GM23338 (cell line): ENCODE results near the gene ZXDC. TPM values are rescaled to one million over a fixed set of nuclear protein-coding genes. Genes with fewer than 3 reads are reported as not detected.

Source experiments
- ATAC-seq: fragments of 200-7000 bp; cut with Tn5 transposase; 3 replicates; pipeline ENCODE4 v1.9.1; 2020
- DNase-seq: peaks from one replicate; pipeline ENCODE4 v3.0.0-alpha.2; 2015; ENCODE audit warnings: low spot score
- H2AFZ ChIP-seq: fragments of 200-600 bp; sonication (generic); 2 replicates; pipeline ENCODE4 v1.8.0; 2016; ENCODE audit warnings: antibody characterized with exemption, mild to moderate bottlenecking, moderate library complexity
- H3F3A ChIP-seq: fragments of 200-600 bp; sonication (generic); replicated peaks from 2 replicates; pipeline ENCODE4 v1.8.0; 2017; ENCODE audit warnings: antibody characterized with exemption, mixed run types, low read depth
- H3K27ac ChIP-seq: fragments of 200-600 bp; sonication (generic); 2 replicates; pipeline ENCODE4 v1.6.1; 2016; ENCODE audit warnings: low read depth
- H3K27me3 ChIP-seq: fragments of 200-600 bp; sonication (generic); 2 replicates; pipeline ENCODE4 v1.8.0; 2016; ENCODE audit warnings: mild to moderate bottlenecking, mixed run types, moderate library complexity; ENCODE audit not compliant: insufficient read depth
- H3K36me3 ChIP-seq: fragments of 200-600 bp; sonication (generic); 2 replicates; pipeline ENCODE4 v1.8.0; 2016; ENCODE audit warnings: mild to moderate bottlenecking; ENCODE audit not compliant: insufficient read depth
- H3K4me1 ChIP-seq: fragments of 200-600 bp; sonication (generic); 2 replicates; pipeline ENCODE4 v1.8.0; 2016; ENCODE audit warnings: mild to moderate bottlenecking, moderate library complexity; ENCODE audit not compliant: insufficient read depth
- H3K4me2 ChIP-seq: fragments of 200-600 bp; sonication (generic); 2 replicates; pipeline ENCODE4 v1.7.1; 2017; ENCODE audit warnings: mixed run types
- H3K4me3 ChIP-seq: fragments of 200-600 bp; sonication (generic); 2 replicates; pipeline ENCODE4 v1.6.1; 2016; ENCODE audit warnings: mixed run types
- H3K79me2 ChIP-seq: fragments of 200-600 bp; sonication (generic); replicated peaks from 2 replicates; pipeline ENCODE4 v1.8.0; 2017; ENCODE audit warnings: mild to moderate bottlenecking; ENCODE audit not compliant: insufficient read depth
- H3K9me2 ChIP-seq: fragments of 200-600 bp; sonication (generic); 2 replicates; pipeline ENCODE4 v1.8.0; 2017; ENCODE audit not compliant: insufficient read depth
- H4K20me1 ChIP-seq: fragments of 200-600 bp; sonication (generic); replicated peaks from 2 replicates; pipeline ENCODE4 v1.8.0; 2017; ENCODE audit warnings: mild to moderate bottlenecking; ENCODE audit not compliant: insufficient read depth
- H3K27ac Mint-ChIP-seq: 2 replicates; pipeline ENCODE4 v1.8.0; 2020; ENCODE audit warnings: inconsistent platforms, mild to moderate bottlenecking, moderate library complexity, mixed read lengths
- H3K27me3 Mint-ChIP-seq: 3 replicates; pipeline ENCODE4 v1.8.0; 2022; ENCODE audit warnings: low read depth, mild to moderate bottlenecking, moderate library complexity, mixed read lengths, inconsistent platforms; ENCODE audit not compliant: insufficient read depth, poor library complexity
- H3K36me3 Mint-ChIP-seq: 3 replicates; pipeline ENCODE4 v1.8.0; 2021; ENCODE audit warnings: low read depth, mild to moderate bottlenecking, inconsistent platforms, moderate library complexity, mixed read lengths
- H3K4me1 Mint-ChIP-seq: 3 replicates; pipeline ENCODE4 v1.8.0; 2020; ENCODE audit warnings: mild to moderate bottlenecking, inconsistent platforms, mixed read lengths
- H3K4me3 Mint-ChIP-seq: 3 replicates; pipeline ENCODE4 v1.8.0; 2021; ENCODE audit warnings: moderate library complexity, mild to moderate bottlenecking, inconsistent platforms, mixed read lengths
- H3K9me3 Mint-ChIP-seq: 3 replicates; pipeline ENCODE4 v1.8.0; 2020; ENCODE audit warnings: moderate library complexity, mild to moderate bottlenecking, inconsistent platforms, mixed read lengths
- CREB1 ChIP-seq: fragments of 250-450 bp; sonication (Bioruptor Pico); IDR thresholded peaks from 2 replicates; pipeline ENCODE4 v1.5.0; 2020; ENCODE audit warnings: low read depth, mild to moderate bottlenecking, moderate library complexity
- CTCF ChIP-seq, 2 experiments: fragments of 200-600 bp in 1 of 2; sonication (generic) in 1 of 2; conservative IDR thresholded peaks; 2 replicates each; pipeline versions ENCODE4 v1.5.1 to v1.6.1; 2016 to 2017; ENCODE audit warnings: antibody characterized with exemption in 2 of 2, low read depth in 2 of 2, mild to moderate bottlenecking in 2 of 2, moderate library complexity in 1 of 2
- EZH2 ChIP-seq: fragments of 200-600 bp; sonication (generic); IDR thresholded peaks from one replicate; pipeline ENCODE4 v1.8.0; 2017; ENCODE audit warnings: antibody characterized with exemption, mild to moderate bottlenecking, low read depth; ENCODE audit not compliant: unreplicated experiment
- EZH2phosphoT487 ChIP-seq: fragments of 200-600 bp; sonication (generic); IDR thresholded peaks from one replicate; pipeline ENCODE4 v1.8.1; 2018; ENCODE audit warnings: antibody characterized with exemption; ENCODE audit not compliant: unreplicated experiment
- JUNB ChIP-seq: IDR thresholded peaks from one replicate; pipeline ENCODE4 v1.6.1; 2016; ENCODE audit warnings: antibody characterized with exemption; ENCODE audit not compliant: unreplicated experiment
- NANOG ChIP-seq: IDR thresholded peaks from 2 replicates; pipeline ENCODE4 v1.6.1; 2016; ENCODE audit warnings: antibody characterized with exemption, borderline replicate concordance
- POLR2AphosphoS5 ChIP-seq: IDR thresholded peaks from 2 replicates; pipeline ENCODE4 v1.6.1; 2016; ENCODE audit warnings: antibody characterized with exemption, low read depth
- REST ChIP-seq: IDR thresholded peaks from one replicate; pipeline ENCODE4 v1.6.1; 2018; ENCODE audit warnings: antibody characterized with exemption; ENCODE audit not compliant: unreplicated experiment
- STAT1 ChIP-seq: IDR thresholded peaks from one replicate; pipeline ENCODE4 v1.6.1; 2016; ENCODE audit warnings: antibody characterized with exemption; ENCODE audit not compliant: unreplicated experiment
- ZNF114 ChIP-seq: fragments of 250-450 bp; sonication (Bioruptor Pico); IDR thresholded peaks from 2 replicates; pipeline ENCODE4 v1.5.0; 2020; ENCODE audit warnings: mild to moderate bottlenecking, moderate library complexity
- ZNF331 ChIP-seq: fragments of 250-450 bp; sonication (Bioruptor Pico); IDR thresholded peaks from 2 replicates; pipeline ENCODE4 v1.5.0; 2020; ENCODE audit warnings: low read depth, mild to moderate bottlenecking, moderate library complexity
- ZNF462 ChIP-seq: fragments of 250-450 bp; sonication (Bioruptor Pico); IDR thresholded peaks from 2 replicates; pipeline ENCODE4 v1.5.0; 2020; ENCODE audit warnings: mild to moderate bottlenecking, moderate library complexity
- polyA plus RNA-seq: library from polyadenylated mRNA; unstranded; fragments of >200 nt; fragmentation: Nextera tagmentation; extraction: Ambion mirVana; gene quantifications from 2 replicates; pipeline ENCODE4 v1.2.1, GENCODE V29; 2016
- total RNA-seq: library from RNA; depleted of rRNA; stranded (reverse); fragments of >200 nt; shearing (Covaris generic); gene quantifications from 2 replicates; pipeline ENCODE4 v1.2.3, GENCODE V29; 2014
- TF ChIP-seq, protein P1 (sequence below): IDR thresholded peaks from 2 replicates; pipeline ENCODE4 v1.6.1; 2016; ENCODE audit warnings: antibody characterized with exemption

Gene ZXDC
- total and polyA plus RNA-seq, 2 experiments from 2014 or later, result 5.7 to 45.1 TPM

- Histone ChIP-seq H3K27me3 (no peaks in the 10 kb centered on the region), H3K27ac (no peak overlapping the region), H3F3A (no peaks in the 10 kb centered on the region), H3K4me3 (no peak overlapping the region), H3K4me2 (no peak overlapping the region), H3K9me2 (no peaks in the 10 kb centered on the region), H3K36me3 (peaks cover 18% of the 10 kb centered on the region), H2AFZ (no peak overlapping the region), H3K79me2 (peaks cover 42% of the 10 kb centered on the region), H4K20me1 (peaks cover 19% of the 10 kb centered on the region), H3K4me1 (no peaks in the 10 kb centered on the region)
- Mint-ChIP-seq H3K27ac (no peak overlapping the region), H3K27me3 (peaks cover 3% of the 10 kb centered on the region), H3K4me3 (no peak overlapping the region), H3K36me3 (peaks cover 67% of the 10 kb centered on the region), H3K4me1 (no peaks in the 10 kb centered on the region), H3K9me3 (no peaks in the 10 kb centered on the region)
- DNase-seq, result no peak
- ATAC-seq, result no peak
- TF ChIP-seq EZH2 (no peak), ZNF462 (CRISPR knock-in tag) (no peak), JUNB (no peak), NANOG (no peak), EZH2phosphoT487 (no peak), ZNF331 (CRISPR knock-in tag) (no peak), ZNF114 (CRISPR knock-in tag) (no peak), STAT1 (no peak), REST (no peak), CREB1 (CRISPR knock-in tag) (no peak), CTCF (conservative IDR thresholded peaks at IDR 0.05; ENCODE audit: low read depth in 2 of 2) (no peak), POLR2AphosphoS5 (no peak)
- TF ChIP-seq, protein P1, sequence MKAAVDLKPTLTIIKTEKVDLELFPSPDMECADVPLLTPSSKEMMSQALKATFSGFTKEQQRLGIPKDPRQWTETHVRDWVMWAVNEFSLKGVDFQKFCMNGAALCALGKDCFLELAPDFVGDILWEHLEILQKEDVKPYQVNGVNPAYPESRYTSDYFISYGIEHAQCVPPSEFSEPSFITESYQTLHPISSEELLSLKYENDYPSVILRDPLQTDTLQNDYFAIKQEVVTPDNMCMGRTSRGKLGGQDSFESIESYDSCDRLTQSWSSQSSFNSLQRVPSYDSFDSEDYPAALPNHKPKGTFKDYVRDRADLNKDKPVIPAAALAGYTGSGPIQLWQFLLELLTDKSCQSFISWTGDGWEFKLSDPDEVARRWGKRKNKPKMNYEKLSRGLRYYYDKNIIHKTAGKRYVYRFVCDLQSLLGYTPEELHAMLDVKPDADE, result no peak
Measured at GRCh38 chr3:126456211-126456610, 19.5 kb downstream of the ZXDC start.
